ENCODE results near the gene FAM89A.

DNA sequence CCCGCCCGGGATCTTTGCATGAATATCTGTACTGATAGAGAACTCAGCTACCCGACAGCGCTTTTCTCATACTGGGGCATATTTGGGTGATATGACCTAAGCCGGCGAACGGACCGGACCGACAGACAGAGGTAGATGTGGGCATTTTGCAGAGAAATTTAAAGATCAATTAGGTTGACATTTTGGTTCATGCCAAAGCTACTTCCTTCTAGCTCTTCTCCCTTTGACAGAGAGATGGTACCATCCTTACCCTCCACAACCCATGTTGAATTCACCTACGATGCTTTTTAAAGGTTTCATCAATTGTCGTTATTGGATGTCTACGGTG lies 60.7 kb downstream of the FAM89A start:
- TF ChIP-seq, protein P1, sequence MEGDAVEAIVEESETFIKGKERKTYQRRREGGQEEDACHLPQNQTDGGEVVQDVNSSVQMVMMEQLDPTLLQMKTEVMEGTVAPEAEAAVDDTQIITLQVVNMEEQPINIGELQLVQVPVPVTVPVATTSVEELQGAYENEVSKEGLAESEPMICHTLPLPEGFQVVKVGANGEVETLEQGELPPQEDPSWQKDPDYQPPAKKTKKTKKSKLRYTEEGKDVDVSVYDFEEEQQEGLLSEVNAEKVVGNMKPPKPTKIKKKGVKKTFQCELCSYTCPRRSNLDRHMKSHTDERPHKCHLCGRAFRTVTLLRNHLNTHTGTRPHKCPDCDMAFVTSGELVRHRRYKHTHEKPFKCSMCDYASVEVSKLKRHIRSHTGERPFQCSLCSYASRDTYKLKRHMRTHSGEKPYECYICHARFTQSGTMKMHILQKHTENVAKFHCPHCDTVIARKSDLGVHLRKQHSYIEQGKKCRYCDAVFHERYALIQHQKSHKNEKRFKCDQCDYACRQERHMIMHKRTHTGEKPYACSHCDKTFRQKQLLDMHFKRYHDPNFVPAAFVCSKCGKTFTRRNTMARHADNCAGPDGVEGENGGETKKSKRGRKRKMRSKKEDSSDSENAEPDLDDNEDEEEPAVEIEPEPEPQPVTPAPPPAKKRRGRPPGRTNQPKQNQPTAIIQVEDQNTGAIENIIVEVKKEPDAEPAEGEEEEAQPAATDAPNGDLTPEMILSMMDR (IDR thresholded peaks at IDR 0.05; ENCODE audit: insufficient read depth, low read depth, low read length): no peak
- no peak for TF ChIP-seq EZH2 (IDR thresholded peaks at IDR 0.05; ENCODE audit: insufficient read depth, low read length)

Measured in astrocyte (in vitro differentiated cells and primary cell).